Embryonic facial prominence (tissue), 1 donor: ENCODE data around the gene MFF.

Experiments used
- DNase-seq: peaks from one replicate; pipeline ENCODE4 v3.0.0-alpha.2; 2016; ENCODE audit errors: extremely low spot score

MFF gene

GRCh38 chr2:227406177-227407031, 81.4 kb downstream of the MFF start:
- DNase-seq, result peak; percentile 92
